ENCODE data around the gene AKT1.

The AKT1 gene

DNA sequence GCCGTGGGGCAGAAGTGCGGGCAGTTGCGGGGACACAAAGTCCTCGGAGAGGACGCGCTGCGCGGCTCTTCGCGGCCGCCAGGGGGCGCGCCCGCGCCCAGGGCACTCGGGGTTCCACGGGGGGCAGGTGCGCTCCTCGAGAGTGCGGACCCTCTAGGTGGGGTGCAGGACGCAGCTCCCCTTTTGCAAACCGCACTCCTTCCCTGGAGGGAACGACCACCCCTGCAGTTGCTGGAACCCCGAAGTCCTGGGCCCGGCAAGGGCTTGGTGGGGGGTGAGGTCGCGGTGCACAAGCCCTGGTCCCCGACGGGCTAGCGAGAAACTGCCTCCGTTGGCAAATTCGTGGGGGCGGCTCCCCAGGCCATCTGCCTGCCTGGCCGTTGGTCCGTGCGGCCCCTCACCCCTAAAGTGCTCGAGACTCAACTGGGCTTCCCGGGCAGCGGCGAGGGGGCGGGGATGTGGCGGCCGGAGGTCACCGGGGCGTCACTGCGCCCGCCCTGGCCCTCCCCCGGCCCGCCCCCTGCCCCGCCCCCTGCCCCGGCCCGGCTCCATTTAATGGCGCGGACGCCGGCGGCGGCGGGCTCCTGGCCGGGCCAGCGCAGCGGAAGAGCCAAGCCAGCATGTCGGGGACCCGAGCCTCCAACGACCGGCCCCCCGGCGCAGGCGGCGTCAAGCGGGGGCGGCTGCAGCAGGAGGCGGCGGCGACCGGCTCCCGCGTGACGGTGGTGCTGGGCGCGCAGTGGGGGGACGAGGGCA is 71.7 kb downstream of the AKT1 start, which contains the start of gene ADSS1:
ADSS1 (plus strand) TSS at position 579 of the 756 bp plus-strand sequence; CDS start at position 621, 42 bp downstream.
- DNase-seq (ENCODE audit: low spot score): peak; percentile 57

DNA sequence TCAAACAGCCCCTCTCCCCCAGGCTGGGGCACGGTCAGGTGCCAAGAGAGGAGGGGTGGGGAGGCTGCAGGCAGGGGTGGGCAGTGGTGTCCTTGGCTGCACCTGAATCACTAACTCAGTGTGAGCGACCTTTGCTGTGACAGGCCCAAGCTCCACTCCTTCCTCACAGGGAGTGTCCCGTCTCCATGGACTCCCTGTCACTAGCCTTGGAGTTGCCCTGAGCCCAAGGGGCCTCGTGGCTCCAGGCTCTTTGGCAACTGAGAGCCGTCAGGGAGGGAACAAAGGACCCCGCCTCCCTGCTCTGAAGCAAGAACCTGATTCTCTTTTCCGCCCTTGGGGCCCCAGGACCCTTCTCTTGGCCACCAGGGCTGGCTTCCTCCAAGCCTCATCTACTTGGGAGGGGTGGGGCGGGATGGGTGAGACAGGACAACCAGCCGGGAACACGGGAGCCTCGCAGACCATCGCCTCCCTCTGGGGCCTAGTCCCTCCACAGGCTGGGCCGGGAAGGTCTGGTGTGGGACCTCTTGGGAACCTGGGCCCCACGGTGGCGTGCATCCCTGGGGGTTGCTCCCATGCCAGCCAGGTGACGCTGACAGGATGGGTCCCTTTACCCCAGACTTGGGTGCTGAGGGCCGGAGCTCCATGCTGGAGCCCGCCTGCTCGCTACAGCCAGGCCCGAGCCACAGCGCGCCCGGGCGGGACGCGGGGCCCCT is 72.5 kb downstream of the AKT1 start:
- DNase-seq (ENCODE audit: low spot score): no peak

DNA sequence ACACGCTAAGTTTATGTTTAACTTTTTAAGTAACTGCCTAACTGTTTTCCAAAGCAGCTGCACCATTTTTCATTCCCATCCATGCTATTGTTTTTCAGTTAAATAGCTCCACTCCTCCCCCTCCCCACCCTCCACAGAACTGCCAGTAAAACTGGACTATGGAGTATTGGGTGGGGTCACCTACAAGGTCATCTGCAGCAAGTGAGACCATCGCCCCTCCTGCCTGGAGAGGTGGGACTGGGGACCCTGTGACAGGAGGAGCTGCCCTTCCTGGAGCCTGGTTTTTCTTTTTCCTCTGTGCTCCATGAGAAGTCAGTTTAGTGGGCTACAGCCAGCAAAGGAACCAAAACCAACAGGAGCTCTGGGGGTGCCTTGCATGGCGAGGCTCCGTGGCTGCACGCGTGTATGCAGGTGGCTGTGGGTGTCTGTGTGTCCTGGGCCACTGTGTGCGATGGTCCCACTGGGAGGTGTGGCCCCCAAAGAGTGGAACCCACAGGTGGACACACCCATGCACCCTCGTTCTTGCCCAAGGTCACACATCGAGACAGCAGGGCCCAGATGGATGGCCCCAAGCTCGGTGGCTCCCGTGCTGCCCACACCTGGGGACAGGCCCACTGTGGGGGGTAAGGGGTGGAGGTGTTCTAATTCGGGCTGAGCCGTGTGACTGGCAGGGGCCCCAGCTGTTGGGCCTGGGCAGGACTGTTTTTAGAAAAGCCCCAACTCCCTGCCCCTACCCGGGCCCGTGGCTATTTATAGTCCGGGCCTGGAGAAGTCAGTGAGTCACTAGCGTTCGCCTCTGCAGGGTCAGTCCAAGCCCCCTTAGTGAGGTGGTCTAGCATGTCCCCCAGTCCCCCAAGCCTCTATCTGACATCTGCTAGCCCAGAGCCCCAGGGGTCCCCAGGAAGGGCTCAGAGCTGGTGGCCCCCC is 73.8 kb downstream of the AKT1 start:
- DNase-seq (ENCODE audit: low spot score): no peak
